Psoas muscle (tissue), 8 donors: ENCODE results near the gene ART4. TPM values are rescaled to one million over a fixed set of nuclear protein-coding genes. Genes with fewer than 3 reads are reported as not detected.
A peak's percentile ranks its signal among the peaks of the same experiment; 100 is the strongest.

Source experiments
- ATAC-seq, 4 donors: fragments of 200-7000 bp; cut with Tn5 transposase; one replicate each; pipeline ENCODE4 v1.9.1; 2020; ENCODE audit warnings: moderate library complexity in 3 of 4, mild to moderate bottlenecking in 2 of 4
- DNase-seq, 2 donors: peaks; one replicate each; pipeline ENCODE4 v3.0.0-alpha.2; 2020
- H3K27ac ChIP-seq: fragments of 200-600 bp; one replicate; pipeline ENCODE4 v1.8.0; 2022
- H3K27me3 ChIP-seq, 3 donors: fragments of 200-600 bp in 1 of 3; one replicate each; pipeline versions ENCODE4 v1.6.1 to v1.8.0; 2013 to 2022; ENCODE audit warnings: low read length in 2 of 3, mild to moderate bottlenecking in 2 of 3, moderate library complexity in 1 of 3; ENCODE audit not compliant: insufficient read depth in 3 of 3
- H3K36me3 ChIP-seq, 2 donors: fragments of 200-600 bp in 1 of 2; one replicate each; pipeline versions ENCODE4 v1.6.1 to v1.8.0; 2013 to 2022; ENCODE audit warnings: low read depth in 1 of 2, mild to moderate bottlenecking in 1 of 2, moderate library complexity in 1 of 2; ENCODE audit not compliant: insufficient read depth in 1 of 2
- H3K4me1 ChIP-seq: fragments of 200-600 bp; one replicate; pipeline ENCODE4 v1.8.0; 2022
- H3K4me3 ChIP-seq: fragments of 200-600 bp; one replicate; pipeline ENCODE4 v1.8.0; 2022; ENCODE audit warnings: mild to moderate bottlenecking
- H3K9me3 ChIP-seq: fragments of 200-600 bp; one replicate; pipeline ENCODE4 v1.8.0; 2022
- CTCF ChIP-seq: fragments of 200-600 bp; IDR thresholded peaks from one replicate; pipeline ENCODE4 v1.8.0; 2022; ENCODE audit warnings: antibody characterized with exemption
- WGBS, 3 donors: extraction: QIAGEN DNeasy Blood & Tissue Kit; methylation state at CpG; one replicate each; pipeline versions ENCODE4 v1.1.6 to v1.1.7; 2013; 5-methylcytosine and 5-hydroxymethylcytosine counted together
- intact Hi-C, 2 donors: fragments of 100-400 bp; cut with DNase I; formaldehyde crosslinking; loops; one replicate each; pipeline versions ENCODE4 v1.11.0 to v1.14.2; 2022
- polyA plus RNA-seq, 3 donors: library from polyadenylated mRNA; stranded (reverse); fragments of 200-250 nt; gene quantifications; one replicate each; pipeline ENCODE4 v1.2.3, GENCODE V29; 2013
- total RNA-seq, 4 donors: library from RNA; stranded (reverse); fragmentation: NEBNext Ultra II Directional in 2 of 4; extraction: Animal tissue kit (Norgen Biotek cat#: 25700) in 2 of 4; gene quantifications; one replicate each; pipeline versions ENCODE4 v1.2.1 to v1.2.4, GENCODE V29; 2021 to 2023
- donor health status: healthy with polysubstance abuse.
- donor health status: DM: no; HTN: no; CAD: no; lungs with moderate emphysema.
- donor health status: Bipolar disorder and iron deficiency.
- donor health status: healthy.
- donor health status: DM: yes; HTN: yes; CAD: no.
- donor health status: DM: no; HTN: no; CAD: no.
- donor health status: DM: no; HTN: no; CAD: no.
- donor health status: DM: yes; HTN: yes; CAD: no.

ART4 gene
- total and polyA plus RNA-seq, 7 donors, result 0.14 to 0.39 (median 0.17) TPM; not detected in 2

DNA sequence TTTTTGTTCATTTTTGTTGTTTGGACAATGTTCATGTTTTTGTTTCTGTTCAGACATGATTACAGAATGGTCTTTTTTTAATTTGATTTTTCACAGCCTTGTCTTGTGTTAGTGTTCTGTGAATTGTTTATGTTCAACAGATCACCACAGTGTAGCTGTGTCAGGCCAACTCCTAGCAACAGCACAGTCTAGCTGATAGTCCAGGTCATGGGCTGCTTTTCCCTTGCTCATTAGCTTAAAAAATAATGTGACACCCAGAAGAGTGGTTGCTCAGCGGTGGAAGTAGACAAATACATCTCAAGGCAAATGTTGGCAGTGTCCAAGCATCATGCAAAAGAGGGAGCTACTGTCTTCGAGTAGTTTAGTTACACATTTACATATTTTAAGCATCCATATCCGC is 62.5 kb downstream of the ART4 start:
- Histone ChIP-seq H3K36me3 (peaks cover 0 to 17% of the 10 kb centered on the region in 2 donors), H3K4me1 (peaks cover 4% of the 10 kb centered on the region), H3K4me3 (no peak overlapping the region), H3K27me3 (no peaks in the 10 kb centered on the region), H3K27ac (no peak overlapping the region), H3K9me3 (no peaks in the 10 kb centered on the region)
- TF ChIP-seq CTCF, result no peak
- WGBS, 3 donors, result 82 to 85% (median 84%) methylated on average over 3 of the region's 3 CpGs
- no peak for DNase-seq
- intact Hi-C loops, result no loop called here
- ATAC-seq, result no peak

DNA sequence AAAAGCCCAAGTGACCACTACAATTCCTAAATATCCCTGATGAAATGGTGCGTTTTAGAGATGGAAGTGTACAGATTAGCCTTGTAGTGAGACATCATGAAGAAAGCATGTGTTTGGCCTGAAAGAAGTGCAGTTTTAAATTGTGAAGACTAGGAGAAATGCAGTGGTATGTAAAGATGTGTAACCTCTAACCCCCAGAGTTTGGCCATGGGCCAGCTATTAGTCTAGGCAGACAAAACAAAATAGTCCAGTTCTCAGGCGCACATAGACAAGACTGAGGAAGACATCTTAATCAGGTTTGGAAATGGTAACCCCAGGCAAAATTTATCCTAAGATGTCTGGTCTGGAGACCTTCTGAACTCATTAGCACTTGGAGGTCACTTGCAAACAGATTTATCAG is 63.5 kb downstream of the ART4 start:
- TF ChIP-seq CTCF, result no peak
- DNase-seq (no peak), ATAC-seq (no peak)
- Histone ChIP-seq H3K27me3 (no peaks in the 10 kb centered on the region), H3K27ac (no peak overlapping the region), H3K4me3 (no peak overlapping the region), H3K4me1 (peaks cover 4% of the 10 kb centered on the region), H3K36me3 (peaks cover 0 to 7% of the 10 kb centered on the region in 2 donors), H3K9me3 (no peaks in the 10 kb centered on the region)
- intact Hi-C loops, result no loop called here
- WGBS, 3 donors, result 87 to 91% (median 91%) methylated on average over 2 of the region's 2 CpGs

DNA sequence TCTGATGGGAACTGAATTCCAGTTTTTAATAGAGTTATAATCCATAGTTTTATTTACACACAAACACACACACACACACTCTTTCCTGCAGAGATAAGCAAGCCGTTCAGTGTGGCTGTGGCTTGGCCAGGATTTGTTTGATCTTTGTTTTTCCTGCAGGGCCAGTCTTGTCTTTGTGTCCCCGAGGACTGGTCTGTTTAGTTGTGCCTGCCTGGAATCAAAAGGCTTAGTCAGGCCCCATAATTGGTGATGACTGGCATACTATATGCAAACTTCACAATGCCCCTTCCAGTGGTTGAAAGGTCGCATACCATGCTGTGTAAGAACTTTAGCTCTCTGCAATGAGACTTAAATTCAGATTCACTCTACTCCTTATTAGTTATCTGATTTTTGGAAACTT is 66.1 kb downstream of the ART4 start:
- no peaks in the 10 kb centered on the region for H3K9me3 ChIP-seq
- intact Hi-C loops, result no loop called here
- no peaks in the 10 kb centered on the region for H3K36me3 ChIP-seq
- no peak overlapping the region for H3K27ac ChIP-seq
- no peak overlapping the region for H3K4me3 ChIP-seq
- 55 to 64% (median 58%) methylated on average over 3 of the region's 3 CpGs for WGBS, 3 donors
- ATAC-seq (no peak), DNase-seq (no peak)
- H3K27me3 ChIP-seq, result no peaks in the 10 kb centered on the region
- peaks cover 8% of the 10 kb centered on the region for H3K4me1 ChIP-seq
- no peak for TF ChIP-seq CTCF

GRCh38 chr12:14776236-14776961 is 66.9 kb downstream of the ART4 start:
- Histone ChIP-seq H3K4me1 (peaks cover 8% of the 10 kb centered on the region), H3K4me3 (peak overlapping the region; percentile 86), H3K27ac (peak overlapping the region; percentile 91), H3K27me3 (no peaks in the 10 kb centered on the region), H3K9me3 (no peaks in the 10 kb centered on the region), H3K36me3 (no peaks in the 10 kb centered on the region)
- ATAC-seq (no peak), DNase-seq (no peak)
- no peak for TF ChIP-seq CTCF
- WGBS, 3 donors, result 86 to 95% (median 90%) methylated on average over 5 of the region's 5 CpGs
- intact Hi-C loops, result no loop called here

- Histone ChIP-seq H3K27me3 (no peaks in the 10 kb centered on the region), H3K27ac (peak overlapping the region; percentile 91), H3K9me3 (no peaks in the 10 kb centered on the region), H3K36me3 (no peaks in the 10 kb centered on the region), H3K4me3 (peak overlapping the region; percentile 86), H3K4me1 (peaks cover 8% of the 10 kb centered on the region)
- ATAC-seq (no peak), DNase-seq (no peak)
- intact Hi-C loops, result loop anchor here in 1 of 2 donors (2.0 kb wide), 1 partner anchor 27 kb away; the partner anchor contains the start of genes C12orf60 and WBP11
- no peak for TF ChIP-seq CTCF
- 21 to 50% (median 43%) methylated on average over 1 of the region's 1 CpG for WGBS, 3 donors
Measured at GRCh38 chr12:14775636-14775980, 67.7 kb downstream of the ART4 start.
